ENCODE data around the gene GPC3. TPM values are rescaled to one million over a fixed set of nuclear protein-coding genes. Genes with fewer than 3 reads are reported as not detected.

Gene GPC3
- total RNA-seq, 6 experiments from 2014 or later = 0.31 to 6.8 (median 1.8) TPM

DNA sequence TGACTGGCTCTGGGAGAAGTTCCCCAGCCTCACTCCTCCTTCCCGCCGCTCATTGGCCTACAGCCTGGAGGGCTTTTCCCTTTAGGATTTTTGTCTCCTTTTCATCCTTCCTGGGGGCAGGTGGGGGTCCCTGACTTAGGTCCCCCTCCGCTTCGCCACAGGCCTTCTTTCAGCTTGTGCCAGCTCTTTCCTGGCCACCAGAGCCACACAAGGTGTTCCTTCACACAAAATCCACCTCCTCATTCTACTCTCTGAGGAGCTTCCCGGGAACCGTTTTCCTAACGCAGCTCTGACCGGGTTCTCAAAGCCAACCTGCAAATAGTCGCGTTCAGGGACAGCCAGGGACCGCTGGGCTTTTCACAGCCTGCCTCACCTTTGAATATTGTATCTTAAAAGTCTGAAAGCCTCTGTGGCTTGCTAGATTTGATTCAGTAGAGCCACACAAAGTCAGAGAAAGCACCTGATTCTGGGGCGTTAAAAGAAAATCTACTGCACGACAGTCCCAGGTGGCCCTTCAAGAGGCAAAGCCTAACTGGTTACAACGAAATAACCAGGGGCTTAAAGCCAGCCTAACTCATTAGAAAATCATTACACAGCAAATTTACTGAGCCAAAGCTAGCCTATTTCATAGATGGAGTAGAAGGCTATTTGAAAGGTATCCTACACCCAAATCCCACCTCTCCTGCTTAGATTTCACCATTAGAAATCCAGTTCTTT is 731 bp upstream of the GPC3 start:
- ATAC-seq (peak in 3 of 4 donors; percentile 38 to 42 (median 38)), DNase-seq (no peak)
- Histone ChIP-seq H3K4me3 (peak overlapping the region; percentile 6 to 48 (median 38)), H3K27ac (no peak overlapping the region), H3K4me1 (no peaks in the 10 kb centered on the region), H3K27me3 (peaks cover 0 to 9% of the 10 kb centered on the region in 2 donors), H3K9me3 (no peaks in the 10 kb centered on the region), H3K36me3 (no peaks in the 10 kb centered on the region)
- TF ChIP-seq CTCF (IDR thresholded peaks at IDR 0.05) (no peak), POLR2A (IDR thresholded peaks at IDR 0.05) (no peak)
- 23% methylated on average over 13 of the region's 14 CpGs for WGBS (ENCODE audit: insufficient coverage, low coverage, low lambda C conversion rate, missing lambda C conversion rate)
- intact Hi-C loops (cut with DNase I) = no loop called here

GRCh38 chrX:133984857-133985163 is 584 bp downstream of the GPC3 start:
- TF ChIP-seq POLR2A (IDR thresholded peaks at IDR 0.05) (no peak), CTCF (IDR thresholded peaks at IDR 0.05) (no peak)
- H3K27me3 ChIP-seq = peaks cover 0 to 9% of the 10 kb centered on the region in 2 donors
- H3K9me3 ChIP-seq = no peaks in the 10 kb centered on the region
- ATAC-seq (no peak), DNase-seq (no peak)
- no CpG with 5 or more reads among the region's 16 CpGs for WGBS (ENCODE audit: insufficient coverage, low coverage, low lambda C conversion rate, missing lambda C conversion rate)
- no peaks in the 10 kb centered on the region for H3K4me1 ChIP-seq
- intact Hi-C loops (cut with DNase I) = no loop called here
- no peaks in the 10 kb centered on the region for H3K36me3 ChIP-seq
- no peak overlapping the region for H3K27ac ChIP-seq
- no peak overlapping the region for H3K4me3 ChIP-seq

GRCh38 chrX:133983974-133984845 is 1.2 kb downstream of the GPC3 start:
- Histone ChIP-seq H3K27ac (no peak overlapping the region), H3K4me1 (no peaks in the 10 kb centered on the region), H3K9me3 (no peaks in the 10 kb centered on the region), H3K36me3 (no peaks in the 10 kb centered on the region), H3K27me3 (peaks cover 0 to 9% of the 10 kb centered on the region in 2 donors), H3K4me3 (no peak overlapping the region)
- 33% methylated on average over 20 of the region's 40 CpGs for WGBS (ENCODE audit: insufficient coverage, low coverage, low lambda C conversion rate, missing lambda C conversion rate)
- ATAC-seq (no peak), DNase-seq (peak in 1 of 3 donors; percentile 19)
- intact Hi-C loops (cut with DNase I) = no loop called here
- no peak for TF ChIP-seq CTCF (IDR thresholded peaks at IDR 0.05)
- no peak for TF ChIP-seq POLR2A (IDR thresholded peaks at IDR 0.05)

GRCh38 chrX:133983256-133983973 is 2.0 kb downstream of the GPC3 start:
- Histone ChIP-seq H3K36me3 (no peaks in the 10 kb centered on the region), H3K9me3 (no peaks in the 10 kb centered on the region), H3K27ac (no peak overlapping the region), H3K4me1 (no peaks in the 10 kb centered on the region), H3K27me3 (peaks cover 0 to 9% of the 10 kb centered on the region in 2 donors), H3K4me3 (no peak overlapping the region)
- no peak for TF ChIP-seq CTCF (IDR thresholded peaks at IDR 0.05)
- no peak for TF ChIP-seq POLR2A (IDR thresholded peaks at IDR 0.05)
- DNase-seq (no peak), ATAC-seq (no peak)
- WGBS (ENCODE audit: insufficient coverage, low coverage, low lambda C conversion rate, missing lambda C conversion rate) = 40% methylated on average over 7 of the region's 8 CpGs
- intact Hi-C loops (cut with DNase I) = no loop called here

Data from right lobe of liver (tissue), 6 donors.